ENCODE measurements around the gene HOXC11. TPM values are rescaled to one million over a fixed set of nuclear protein-coding genes. Genes with fewer than 3 reads are reported as not detected.

Gene HOXC11
- total RNA-seq, 1 donor from 2014 or later, result not detected

DNA sequence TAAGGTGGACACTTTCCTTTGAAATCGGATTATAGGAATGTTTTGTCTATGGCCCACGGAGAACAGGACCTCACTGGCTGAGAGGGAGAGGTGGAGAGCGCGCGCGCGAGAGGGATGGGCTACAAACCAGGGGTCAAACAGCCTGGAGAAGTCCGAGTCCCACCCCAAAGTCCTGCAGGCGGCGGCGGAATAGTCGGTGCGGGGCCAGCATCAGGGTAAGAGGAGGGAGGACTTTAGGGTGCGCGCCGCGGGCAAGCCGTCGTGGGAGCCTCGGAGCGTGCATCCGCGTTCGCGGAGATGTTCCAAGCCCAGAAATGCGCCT lies 32.6 kb downstream of the HOXC11 start:
- no peak overlapping the region for H3K27ac Mint-ChIP-seq (ENCODE audit: unreplicated experiment)
- no peaks in the 10 kb centered on the region for H3K36me3 Mint-ChIP-seq (ENCODE audit: unreplicated experiment)
- TF ChIP-seq, protein P1, sequence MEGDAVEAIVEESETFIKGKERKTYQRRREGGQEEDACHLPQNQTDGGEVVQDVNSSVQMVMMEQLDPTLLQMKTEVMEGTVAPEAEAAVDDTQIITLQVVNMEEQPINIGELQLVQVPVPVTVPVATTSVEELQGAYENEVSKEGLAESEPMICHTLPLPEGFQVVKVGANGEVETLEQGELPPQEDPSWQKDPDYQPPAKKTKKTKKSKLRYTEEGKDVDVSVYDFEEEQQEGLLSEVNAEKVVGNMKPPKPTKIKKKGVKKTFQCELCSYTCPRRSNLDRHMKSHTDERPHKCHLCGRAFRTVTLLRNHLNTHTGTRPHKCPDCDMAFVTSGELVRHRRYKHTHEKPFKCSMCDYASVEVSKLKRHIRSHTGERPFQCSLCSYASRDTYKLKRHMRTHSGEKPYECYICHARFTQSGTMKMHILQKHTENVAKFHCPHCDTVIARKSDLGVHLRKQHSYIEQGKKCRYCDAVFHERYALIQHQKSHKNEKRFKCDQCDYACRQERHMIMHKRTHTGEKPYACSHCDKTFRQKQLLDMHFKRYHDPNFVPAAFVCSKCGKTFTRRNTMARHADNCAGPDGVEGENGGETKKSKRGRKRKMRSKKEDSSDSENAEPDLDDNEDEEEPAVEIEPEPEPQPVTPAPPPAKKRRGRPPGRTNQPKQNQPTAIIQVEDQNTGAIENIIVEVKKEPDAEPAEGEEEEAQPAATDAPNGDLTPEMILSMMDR (IDR thresholded peaks at IDR 0.05), result no peak
- no peaks in the 10 kb centered on the region for H3K9me3 Mint-ChIP-seq (ENCODE audit: unreplicated experiment)
- no peak overlapping the region for H3K4me3 Mint-ChIP-seq (ENCODE audit: unreplicated experiment)
- H3K27me3 Mint-ChIP-seq (ENCODE audit: unreplicated experiment), result peaks cover 95% of the 10 kb centered on the region
- DNase-seq (ENCODE audit: extremely low spot score, unreplicated experiment), result no peak
- peaks cover 12% of the 10 kb centered on the region for H3K4me1 Mint-ChIP-seq (ENCODE audit: unreplicated experiment)

DNA sequence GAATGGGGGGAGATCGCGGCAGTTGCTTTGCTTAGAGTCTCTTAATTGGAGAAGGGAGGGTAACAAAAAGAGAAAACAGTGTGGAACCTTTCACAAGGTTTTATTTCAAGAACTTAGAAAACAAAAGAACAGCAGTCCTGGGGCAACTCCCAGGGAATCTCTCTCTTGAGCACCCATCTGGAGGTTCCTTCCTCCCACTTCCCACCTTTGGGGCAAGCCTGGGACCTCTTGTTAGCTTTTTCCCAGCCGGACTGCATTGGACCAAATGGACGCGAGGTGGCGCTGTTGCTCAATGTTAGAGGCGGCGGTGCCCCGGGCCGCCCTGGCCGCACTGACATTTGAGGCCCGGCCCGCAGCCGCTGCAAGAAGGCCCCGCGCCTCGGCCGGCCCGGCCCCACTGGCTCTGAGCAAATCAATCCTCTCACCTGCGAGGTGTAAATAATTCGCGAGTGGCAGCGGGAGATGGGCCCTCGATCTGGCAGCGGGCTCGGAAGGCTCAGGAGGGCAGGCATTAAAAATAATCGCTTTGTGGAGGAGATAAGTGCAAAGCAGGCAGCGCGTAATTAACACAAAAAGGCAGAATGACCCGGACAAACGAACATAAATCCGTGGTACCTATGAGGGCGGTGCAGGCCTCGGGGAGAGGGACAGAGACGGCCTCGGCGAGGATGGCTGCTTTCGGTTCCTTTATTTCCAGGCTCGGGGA lies 33.1 kb downstream of the HOXC11 start:
- H3K4me3 Mint-ChIP-seq (ENCODE audit: unreplicated experiment), result peak overlapping the region; percentile 67

DNA sequence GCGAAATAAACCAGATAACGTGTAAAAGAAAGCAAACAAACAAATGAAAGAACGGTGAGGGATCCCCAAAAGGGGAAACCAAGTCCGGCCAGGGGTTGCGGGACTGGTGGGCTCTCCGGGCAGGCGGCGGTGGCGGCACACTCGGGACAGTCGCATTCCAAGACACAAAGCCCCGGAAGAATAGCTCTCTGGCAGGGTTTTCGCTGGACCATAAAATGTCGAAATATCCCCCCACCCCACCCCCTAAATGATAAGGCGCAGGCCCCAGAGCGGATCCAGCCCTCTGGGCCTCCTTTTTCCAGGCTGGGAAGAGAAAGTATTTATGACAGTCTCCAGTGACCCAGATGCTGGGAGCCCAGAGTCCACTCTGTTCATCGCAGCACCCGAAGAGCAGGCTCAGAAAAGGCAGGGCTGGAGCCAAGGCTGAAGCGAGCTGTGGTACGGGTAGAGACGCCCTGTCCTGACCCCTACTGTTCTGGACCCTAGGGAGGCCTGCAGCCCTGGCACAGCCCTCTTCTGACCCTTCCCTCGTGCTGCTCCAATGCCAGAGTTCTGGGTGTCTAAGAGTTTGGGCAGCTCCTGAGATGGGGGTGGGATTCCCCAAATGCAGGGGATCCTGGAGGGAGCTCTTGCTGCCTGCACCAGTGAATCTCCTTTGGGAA lies 33.8 kb downstream of the HOXC11 start:
- peak overlapping the region; percentile 67 for H3K4me3 Mint-ChIP-seq (ENCODE audit: unreplicated experiment)
- H3K27ac Mint-ChIP-seq (ENCODE audit: unreplicated experiment), result no peak overlapping the region
- no peak for DNase-seq (ENCODE audit: extremely low spot score, unreplicated experiment)

More for the DNA sequence above, 33.1 kb downstream of the HOXC11 start:
- Mint-ChIP-seq H3K4me1 (ENCODE audit: unreplicated experiment) (peaks cover 13% of the 10 kb centered on the region), H3K27me3 (ENCODE audit: unreplicated experiment) (peaks cover 93% of the 10 kb centered on the region), H3K9me3 (ENCODE audit: unreplicated experiment) (no peaks in the 10 kb centered on the region), H3K36me3 (ENCODE audit: unreplicated experiment) (no peaks in the 10 kb centered on the region), H3K27ac (ENCODE audit: unreplicated experiment) (no peak overlapping the region)
- peak; percentile 93 for DNase-seq (ENCODE audit: extremely low spot score, unreplicated experiment)
- TF ChIP-seq, protein P1 (IDR thresholded peaks at IDR 0.05), result peak; percentile 97

DNA sequence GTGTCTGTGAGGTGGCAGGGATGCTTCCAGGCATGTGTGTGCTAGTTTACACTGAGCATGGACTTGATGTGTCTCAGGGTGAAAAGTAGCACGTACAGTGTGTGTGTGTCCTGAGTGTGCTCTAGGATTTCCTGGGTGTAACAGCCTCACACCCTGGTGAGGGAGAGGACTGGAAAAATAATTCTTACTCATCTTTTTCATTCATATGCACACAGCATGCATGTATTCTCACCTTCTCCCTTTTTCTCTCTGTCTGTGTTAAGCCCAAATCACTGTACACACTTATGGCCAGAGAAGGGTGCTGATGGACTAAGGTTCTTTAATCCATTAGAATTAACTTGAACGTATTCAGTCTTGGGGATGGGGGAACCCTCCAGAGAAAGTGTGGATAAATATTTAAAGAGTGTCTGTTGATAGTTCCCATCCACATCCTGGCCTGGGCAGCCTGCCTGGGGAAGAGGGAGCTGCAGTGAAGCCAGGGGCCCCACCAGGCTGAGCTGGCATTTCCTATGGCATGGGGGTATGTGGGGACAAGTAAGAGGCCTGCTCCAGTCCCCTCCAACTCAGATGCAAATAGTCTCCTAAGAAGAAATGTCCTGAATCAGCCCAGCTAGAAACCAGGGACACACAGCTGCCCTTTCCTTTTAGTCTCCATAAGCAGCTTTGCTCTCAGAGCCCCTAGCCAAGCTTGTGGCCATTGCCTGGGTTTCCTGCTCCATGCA lies 34.8 kb downstream of the HOXC11 start:
- Mint-ChIP-seq H3K9me3 (ENCODE audit: unreplicated experiment) (no peaks in the 10 kb centered on the region), H3K4me1 (ENCODE audit: unreplicated experiment) (peaks cover 13% of the 10 kb centered on the region), H3K4me3 (ENCODE audit: unreplicated experiment) (no peak overlapping the region), H3K36me3 (ENCODE audit: unreplicated experiment) (no peaks in the 10 kb centered on the region), H3K27me3 (ENCODE audit: unreplicated experiment) (peaks cover 92% of the 10 kb centered on the region), H3K27ac (ENCODE audit: unreplicated experiment) (no peak overlapping the region)
- no peak for DNase-seq (ENCODE audit: extremely low spot score, unreplicated experiment)
- TF ChIP-seq, protein P1 (IDR thresholded peaks at IDR 0.05), result no peak

More for the DNA sequence above, 33.8 kb downstream of the HOXC11 start:
- Mint-ChIP-seq H3K4me1 (ENCODE audit: unreplicated experiment) (peaks cover 15% of the 10 kb centered on the region), H3K36me3 (ENCODE audit: unreplicated experiment) (no peaks in the 10 kb centered on the region), H3K9me3 (ENCODE audit: unreplicated experiment) (no peaks in the 10 kb centered on the region), H3K27me3 (ENCODE audit: unreplicated experiment) (peaks cover 93% of the 10 kb centered on the region)
- TF ChIP-seq, protein P1 (IDR thresholded peaks at IDR 0.05), result no peak

DNA sequence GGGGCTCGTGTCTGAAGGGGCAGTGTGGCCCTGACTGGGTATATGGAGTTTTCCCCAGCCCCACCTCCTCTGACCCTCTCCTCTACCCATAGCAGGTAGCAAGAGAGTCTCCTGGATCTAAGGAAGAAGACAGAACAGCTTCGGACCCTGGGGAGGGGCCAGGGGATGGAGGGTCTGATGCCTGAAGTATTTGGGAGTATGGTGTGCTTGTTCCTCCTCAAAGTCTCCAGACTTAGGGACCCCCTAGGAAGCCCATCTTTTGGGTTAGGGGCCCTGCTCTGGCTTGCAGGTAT lies 35.3 kb downstream of the HOXC11 start:
- H3K27me3 Mint-ChIP-seq (ENCODE audit: unreplicated experiment), result peaks cover 92% of the 10 kb centered on the region
- no peak for DNase-seq (ENCODE audit: extremely low spot score, unreplicated experiment)
- H3K27ac Mint-ChIP-seq (ENCODE audit: unreplicated experiment), result no peak overlapping the region
- no peak overlapping the region for H3K4me3 Mint-ChIP-seq (ENCODE audit: unreplicated experiment)
- H3K4me1 Mint-ChIP-seq (ENCODE audit: unreplicated experiment), result peaks cover 13% of the 10 kb centered on the region
- H3K36me3 Mint-ChIP-seq (ENCODE audit: unreplicated experiment), result no peaks in the 10 kb centered on the region
- TF ChIP-seq, protein P1 (IDR thresholded peaks at IDR 0.05), result no peak
- H3K9me3 Mint-ChIP-seq (ENCODE audit: unreplicated experiment), result no peaks in the 10 kb centered on the region
